DOHH2 (cell line): Measurements from ENCODE around the gene FRMPD1.

Experiments used
- EZH2phosphoT487 ChIP-seq: fragments of 200-600 bp; sonication (generic); IDR thresholded peaks from 2 replicates; pipeline ENCODE4 v1.6.1; 2017; ENCODE audit warnings: borderline replicate concordance, mild to moderate bottlenecking, antibody characterized with exemption, low read length, moderate library complexity, mixed read lengths
- TF ChIP-seq, protein P1 (sequence below): fragments of 200-600 bp; sonication (generic); IDR thresholded peaks from one replicate; pipeline ENCODE4 v1.5.1; 2014; ENCODE audit warnings: antibody characterized with exemption, mild to moderate bottlenecking, low read depth, low read length; ENCODE audit not compliant: poor library complexity, severe bottlenecking

DNA sequence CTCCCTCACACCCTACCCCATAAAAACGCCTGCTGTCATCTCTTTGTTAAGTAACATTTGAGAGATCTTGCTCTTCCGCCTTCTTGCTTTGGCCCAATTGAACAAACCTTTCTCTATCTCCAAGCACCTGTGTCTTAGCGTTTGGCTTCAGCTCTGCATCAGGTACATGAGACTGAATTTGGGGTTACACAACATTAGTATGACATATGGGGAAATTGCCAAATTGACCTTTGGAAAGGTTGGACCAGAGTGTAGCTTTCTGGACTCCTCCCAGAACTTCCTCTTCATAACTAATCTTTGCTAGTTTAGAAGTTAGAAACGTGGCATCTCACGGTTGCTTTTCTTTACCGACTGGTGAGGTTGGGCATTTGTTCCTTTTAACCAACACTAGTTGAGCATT is 137.6 kb downstream of the FRMPD1 start:
- TF ChIP-seq, protein P1, sequence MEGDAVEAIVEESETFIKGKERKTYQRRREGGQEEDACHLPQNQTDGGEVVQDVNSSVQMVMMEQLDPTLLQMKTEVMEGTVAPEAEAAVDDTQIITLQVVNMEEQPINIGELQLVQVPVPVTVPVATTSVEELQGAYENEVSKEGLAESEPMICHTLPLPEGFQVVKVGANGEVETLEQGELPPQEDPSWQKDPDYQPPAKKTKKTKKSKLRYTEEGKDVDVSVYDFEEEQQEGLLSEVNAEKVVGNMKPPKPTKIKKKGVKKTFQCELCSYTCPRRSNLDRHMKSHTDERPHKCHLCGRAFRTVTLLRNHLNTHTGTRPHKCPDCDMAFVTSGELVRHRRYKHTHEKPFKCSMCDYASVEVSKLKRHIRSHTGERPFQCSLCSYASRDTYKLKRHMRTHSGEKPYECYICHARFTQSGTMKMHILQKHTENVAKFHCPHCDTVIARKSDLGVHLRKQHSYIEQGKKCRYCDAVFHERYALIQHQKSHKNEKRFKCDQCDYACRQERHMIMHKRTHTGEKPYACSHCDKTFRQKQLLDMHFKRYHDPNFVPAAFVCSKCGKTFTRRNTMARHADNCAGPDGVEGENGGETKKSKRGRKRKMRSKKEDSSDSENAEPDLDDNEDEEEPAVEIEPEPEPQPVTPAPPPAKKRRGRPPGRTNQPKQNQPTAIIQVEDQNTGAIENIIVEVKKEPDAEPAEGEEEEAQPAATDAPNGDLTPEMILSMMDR = no peak
- no peak for TF ChIP-seq EZH2phosphoT487
